PC-9 (cell line): ENCODE results near the gene TAMALIN.

Experiments
- CTCF ChIP-seq: fragments of 200-600 bp; sonication (generic); conservative IDR thresholded peaks from 2 replicates; pipeline ENCODE4 v1.6.1; 2017; ENCODE audit warnings: mixed run types, antibody characterized with exemption, mild to moderate bottlenecking, moderate library complexity
- EZH2 ChIP-seq: fragments of 200-600 bp; sonication (generic); IDR thresholded peaks from 2 replicates; pipeline ENCODE4 v1.8.0; 2017; ENCODE audit warnings: antibody characterized with exemption, low read depth

GRCh38 chr12:51980051-51980808, 26.5 kb upstream of the TAMALIN start:
- TF ChIP-seq CTCF (peak; percentile 91), EZH2 (no peak)
